Stimulated activated CD4-positive, alpha-beta T cell treated with anti-CD3 and anti-CD28 coated beads, Interleukin-12 subunit alpha, Interleukin-12 subunit beta, amount 100 ng/mL, for 24 hours (primary cell): Measurements from ENCODE around the gene VIPAS39.

Experiments used
- DNase-seq, 2 experiments: peaks; one replicate each; pipeline ENCODE4 v3.0.0-alpha.2; 2020; ENCODE audit warnings: low read depth in 2 of 2

Gene VIPAS39

DNA sequence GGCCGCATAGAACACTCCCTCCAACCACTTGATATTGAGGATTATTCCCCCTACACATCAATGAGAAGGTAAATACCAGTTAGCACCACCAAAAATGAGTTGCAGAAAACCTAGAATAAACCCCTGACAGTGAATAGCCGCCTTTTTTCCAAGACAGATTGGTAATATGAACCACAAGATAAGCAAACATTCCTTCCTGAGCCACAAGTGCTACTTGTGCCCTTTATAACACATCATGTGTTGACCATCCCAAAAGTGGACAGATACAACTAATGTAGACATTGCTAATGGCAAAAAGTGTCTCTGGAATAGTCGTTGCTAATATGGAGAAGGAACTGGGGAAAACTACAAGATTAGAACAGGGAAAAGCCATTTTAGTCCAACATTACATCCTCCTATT, 51.3 kb downstream of the VIPAS39 start:
- DNase-seq: no peak

DNA sequence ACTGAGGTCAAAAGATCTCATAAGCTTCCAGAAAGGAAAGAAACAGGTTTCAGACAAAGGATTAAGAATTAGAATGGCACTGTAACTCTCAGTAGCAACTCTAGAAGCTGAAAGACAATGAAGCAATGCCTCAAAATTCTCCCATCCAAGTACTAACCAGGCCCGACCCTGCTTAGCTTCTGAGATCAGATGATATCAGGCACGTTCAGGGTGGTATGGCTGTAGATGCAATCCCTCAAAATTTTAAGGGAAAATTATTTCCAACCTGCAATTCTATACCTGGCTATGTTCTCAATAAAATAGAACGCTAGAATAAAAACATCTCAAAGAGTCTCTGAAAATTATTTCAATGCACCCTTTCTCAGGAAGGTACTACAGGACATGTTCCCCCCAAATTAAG, 53.6 kb downstream of the VIPAS39 start:
- no peak for DNase-seq

DNA sequence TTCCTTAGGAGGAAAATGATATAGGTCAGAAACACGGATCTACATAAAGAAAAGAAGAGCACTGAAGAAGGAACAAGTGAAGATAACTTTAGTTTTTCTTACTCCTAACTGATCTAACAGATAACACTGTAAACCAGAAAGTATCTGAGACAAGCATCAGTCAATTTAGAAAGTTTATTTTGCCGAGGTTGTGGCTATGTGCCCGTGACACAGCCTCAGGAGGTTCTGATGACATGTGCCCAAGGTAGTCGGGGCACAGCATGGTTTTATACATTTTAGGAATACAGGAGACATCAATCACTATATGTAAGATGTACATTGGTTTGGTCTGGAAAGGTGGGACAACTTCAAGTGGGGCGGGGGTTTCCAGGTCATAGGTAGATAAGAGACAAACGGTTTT, 57.2 kb downstream of the VIPAS39 start:
- DNase-seq: no peak

DNA sequence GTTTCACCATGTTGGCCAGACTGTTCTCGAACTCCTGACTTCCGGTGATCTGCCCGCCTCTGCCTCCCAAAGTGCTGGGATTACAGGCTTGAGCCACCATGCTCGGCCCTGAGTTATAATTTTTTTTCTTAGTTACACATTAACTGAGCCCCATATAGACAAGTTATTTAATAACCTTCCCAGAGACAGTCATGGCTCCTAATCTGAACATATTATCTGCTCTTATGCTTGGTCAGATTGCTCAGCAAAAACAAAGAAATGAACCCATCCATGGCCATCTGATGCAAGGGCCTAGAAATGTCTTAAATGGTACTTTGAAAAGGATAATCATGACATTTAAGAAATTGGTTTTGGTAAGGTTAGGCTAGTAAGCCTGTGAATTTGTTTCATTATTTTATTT, 67.2 kb downstream of the VIPAS39 start:
- no peak for DNase-seq

DNA sequence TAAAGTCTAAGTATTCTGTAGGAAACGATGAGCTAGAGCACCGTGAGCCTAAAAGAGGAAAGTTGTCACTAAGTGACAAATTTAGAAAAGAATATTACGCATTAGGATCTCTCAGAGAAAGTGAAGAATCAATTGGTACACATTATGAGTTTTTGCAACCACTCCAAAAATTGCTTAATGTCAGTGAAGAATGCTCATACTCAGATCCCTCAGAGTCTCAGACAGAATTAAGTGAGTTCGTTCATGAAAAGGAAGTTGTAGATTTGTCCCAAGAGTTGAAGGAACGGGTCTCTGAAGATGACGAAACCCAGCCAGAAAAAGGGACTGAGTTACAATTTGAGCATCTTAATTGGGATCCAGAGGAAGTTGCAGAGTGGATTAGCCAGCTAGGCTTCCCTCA, 78.7 kb downstream of the VIPAS39 start:
- DNase-seq: no peak

DNA sequence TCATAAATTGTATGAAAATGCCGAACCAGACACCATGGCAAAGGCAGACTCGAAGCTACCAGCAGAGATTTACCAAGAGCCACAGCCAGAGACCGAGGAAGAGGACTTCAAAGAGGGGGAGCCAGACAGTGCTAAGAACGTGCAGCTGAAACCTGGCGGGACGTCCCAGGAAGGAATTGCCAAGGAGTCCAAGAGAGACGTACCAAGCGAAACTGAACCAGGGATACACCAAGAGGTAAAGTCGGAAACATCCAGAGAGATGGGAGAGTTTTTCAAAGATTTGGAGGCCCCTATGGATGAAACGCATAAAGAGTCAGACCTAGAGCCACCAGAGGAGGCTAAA, 79.9 kb downstream of the VIPAS39 start:
- no peak for DNase-seq

DNA sequence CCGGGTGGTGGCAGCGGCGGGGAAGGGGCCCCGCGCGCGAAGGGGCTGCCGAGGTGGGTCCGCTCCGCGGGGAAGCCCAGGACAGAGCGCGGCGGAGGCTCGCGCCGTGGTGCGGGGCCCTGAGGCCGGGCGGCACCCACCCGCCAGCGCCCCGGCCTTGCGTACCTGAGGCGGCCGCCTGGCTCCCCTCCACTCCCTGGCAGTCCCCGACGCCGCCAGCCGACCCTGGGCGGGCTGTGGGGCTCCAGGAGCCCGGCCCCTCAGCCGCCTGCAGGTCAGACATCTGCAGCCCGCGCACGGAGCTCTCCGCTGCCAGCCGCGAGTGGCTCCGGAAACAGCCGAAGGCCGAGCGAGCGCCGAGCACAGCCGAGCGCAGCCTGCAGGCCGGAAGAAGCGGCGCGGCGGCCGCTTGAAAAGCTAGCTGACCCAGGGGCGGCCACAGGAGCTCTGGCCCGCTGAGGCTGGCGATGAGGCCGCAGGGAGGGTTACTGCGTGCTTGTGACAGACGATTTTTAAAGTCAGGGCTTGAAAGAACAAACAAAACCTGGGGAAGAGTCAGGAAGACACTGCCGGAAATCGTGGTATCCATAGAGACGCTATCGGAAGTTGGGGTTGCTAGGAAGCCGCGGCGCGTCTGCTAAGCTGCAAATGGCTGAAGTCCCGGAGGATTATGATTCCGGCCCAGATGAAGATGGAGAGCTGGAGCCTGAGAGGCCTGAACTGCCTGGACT, 80.5 kb downstream of the VIPAS39 start, which contains the start of the genes SAMD15 and TMED8:
SAMD15 (plus strand) TSS at position 609 of the 731 bp plus-strand sequence; CDS start at position 649, 40 bp downstream.
TMED8 (minus strand) TSS at position 324 of the 731 bp plus-strand sequence; CDS start at position 283, 41 bp downstream.
- DNase-seq: peak; percentile 66 to 74
